ENCODE data around the gene SYNE1. TPM values are rescaled to one million over a fixed set of nuclear protein-coding genes. Genes with fewer than 3 reads are reported as not detected.
A peak's percentile ranks its signal among the peaks of the same experiment; 100 is the strongest.

Gene SYNE1
- polyA plus RNA-seq, 3 donors: 83.9 to 108 (median 92.5) TPM

- DNase-seq (ENCODE audit: extremely low read depth in 1 of 11, low read depth in 9 of 11, low spot score in 4 of 11): no peak
These were observed 346.5 kb downstream of the SYNE1 start for GRCh38 chr6:152290693-152291092.

GRCh38 chr6:152277826-152278329, 359.3 kb downstream of the SYNE1 start:
- no peak for DNase-seq (ENCODE audit: extremely low read depth in 1 of 11, low read depth in 9 of 11, low spot score in 4 of 11)

DNA sequence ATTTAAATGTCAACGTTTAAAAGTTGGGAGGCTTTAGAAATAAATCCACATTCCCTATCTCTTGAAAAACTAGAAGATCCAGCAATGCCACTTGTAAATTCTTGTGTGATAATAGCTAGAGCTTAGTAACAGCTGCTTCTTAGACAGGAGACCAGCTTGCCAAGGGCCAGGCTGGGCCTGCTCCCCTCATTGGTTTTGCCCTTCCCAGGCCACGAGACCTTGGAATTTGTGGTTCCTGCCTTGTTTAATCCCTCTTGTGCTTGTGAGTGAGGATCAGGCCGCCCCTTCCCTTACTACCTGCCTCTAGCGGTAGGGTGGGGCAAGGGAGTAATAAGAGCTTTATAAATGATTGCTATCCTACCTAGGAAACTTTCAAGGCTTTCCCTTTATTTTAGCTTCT, 363.5 kb downstream of the SYNE1 start:
- no peak for DNase-seq (ENCODE audit: extremely low read depth in 1 of 11, low read depth in 9 of 11, low spot score in 4 of 11)

DNA sequence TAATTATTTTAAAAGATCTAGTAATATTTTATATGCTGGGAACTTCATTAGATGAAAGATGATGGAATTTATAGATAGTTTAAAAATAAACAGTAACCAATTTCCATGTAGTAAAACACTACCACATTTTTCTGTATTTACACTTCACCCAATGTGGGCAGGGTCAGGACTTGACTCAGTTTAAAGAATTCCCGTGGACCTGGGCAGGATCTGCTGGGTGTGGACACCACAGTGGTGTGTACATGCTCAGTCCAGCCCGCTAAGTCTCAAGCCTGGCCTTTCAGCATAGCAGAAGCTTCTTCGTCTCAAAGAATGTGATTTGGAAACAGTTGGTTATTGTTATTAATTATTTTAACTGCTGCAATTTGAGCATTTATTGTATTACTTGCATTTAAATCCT, 364.2 kb downstream of the SYNE1 start:
- no peak for DNase-seq (ENCODE audit: extremely low read depth in 1 of 11, low read depth in 9 of 11, low spot score in 4 of 11)

GRCh38 chr6:152272486-152272885, 364.7 kb downstream of the SYNE1 start:
- DNase-seq (ENCODE audit: extremely low read depth in 1 of 11, low read depth in 9 of 11, low spot score in 4 of 11): no peak

DNA sequence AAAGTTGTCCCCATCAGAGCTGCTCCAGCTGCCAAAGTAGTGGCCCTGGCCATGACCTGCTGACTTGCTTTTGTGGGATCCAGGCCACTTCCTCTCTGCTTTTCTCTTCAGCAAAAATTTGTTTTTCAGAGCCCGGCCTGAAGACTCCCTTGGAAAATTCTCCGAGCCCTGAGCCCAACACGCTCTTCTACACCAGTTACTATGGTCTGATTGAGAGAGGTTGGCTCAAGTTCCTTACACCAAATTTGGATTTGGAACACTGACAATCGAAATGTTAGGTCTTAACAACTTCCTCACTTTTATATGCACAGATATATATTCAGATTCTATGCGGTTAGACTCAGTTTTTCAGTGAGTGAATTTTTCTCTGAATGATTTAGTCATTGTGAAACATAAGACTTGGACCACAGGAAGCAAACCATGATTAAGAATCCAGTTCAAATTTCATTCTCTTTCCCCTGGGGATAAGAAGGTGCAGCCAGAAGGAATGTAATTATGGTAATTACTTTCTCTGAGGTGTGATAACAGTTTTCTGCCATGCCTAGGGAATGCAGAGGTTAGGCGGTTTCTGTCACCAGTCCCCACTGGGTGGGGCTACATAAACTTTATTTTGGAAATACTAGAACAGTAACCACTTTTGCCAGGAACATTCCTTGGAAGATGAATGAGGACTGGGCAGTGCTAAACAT, 365.2 kb downstream of the SYNE1 start:
- DNase-seq (ENCODE audit: extremely low read depth in 1 of 11, low read depth in 9 of 11, low spot score in 4 of 11): no peak

DNA sequence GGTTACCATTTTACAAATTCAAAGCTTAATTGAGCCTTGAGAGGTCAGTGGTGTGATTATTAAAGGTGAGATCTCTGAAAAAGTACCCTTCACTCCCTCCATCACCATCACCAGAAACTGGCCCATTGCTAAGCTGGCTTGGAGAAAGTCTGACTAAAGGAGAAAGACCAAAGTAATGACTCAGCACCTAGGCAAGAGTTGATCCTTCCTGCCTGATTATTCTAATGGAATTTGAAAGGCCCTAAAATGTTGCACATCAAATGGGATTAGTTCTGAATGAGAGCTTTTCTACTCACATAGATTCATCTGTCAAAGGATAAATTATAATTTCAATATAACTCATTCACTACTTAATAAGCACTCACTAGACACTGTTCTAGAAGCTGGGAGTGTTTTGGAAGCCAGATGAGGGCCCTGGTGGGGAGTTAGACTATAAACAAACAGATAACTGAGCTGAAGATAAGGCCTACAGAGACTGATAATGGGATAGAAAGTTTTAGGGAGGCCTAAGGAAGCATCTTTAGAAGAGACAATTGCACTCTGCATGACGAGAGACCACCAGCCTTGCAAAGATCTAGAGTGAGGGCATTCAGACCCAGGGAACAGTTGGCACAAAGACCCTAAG, 366.7 kb downstream of the SYNE1 start:
- no peak for DNase-seq (ENCODE audit: extremely low read depth in 1 of 11, low read depth in 9 of 11, low spot score in 4 of 11)

GRCh38 chr6:152268846-152269442, 368.2 kb downstream of the SYNE1 start:
- no peak for DNase-seq (ENCODE audit: extremely low read depth in 1 of 11, low read depth in 9 of 11, low spot score in 4 of 11)

- DNase-seq (ENCODE audit: extremely low read depth in 1 of 11, low read depth in 9 of 11, low spot score in 4 of 11): peak in 1 of 11 donors; percentile 34
These were observed 369.0 kb downstream of the SYNE1 start for GRCh38 chr6:152267967-152268845.

DNA sequence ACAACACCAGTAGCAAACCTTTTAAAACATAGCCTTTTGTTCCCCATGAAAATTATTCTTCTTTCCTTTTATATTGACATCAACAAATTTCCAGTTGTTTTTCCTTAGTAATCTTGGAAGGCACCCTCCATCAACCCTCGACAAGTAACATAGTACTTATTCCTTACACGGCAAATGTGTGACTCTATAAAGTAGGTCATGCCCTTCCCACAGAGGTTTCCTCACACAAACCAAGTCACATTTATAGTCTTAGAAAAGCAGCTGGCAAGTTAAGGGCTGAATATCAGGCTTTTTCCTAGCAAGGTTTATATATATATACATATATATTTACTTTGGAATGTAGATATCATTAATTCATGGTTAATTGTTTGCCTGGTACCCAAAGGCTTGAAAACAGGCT, 371.5 kb downstream of the SYNE1 start:
- DNase-seq (ENCODE audit: extremely low read depth in 1 of 11, low read depth in 9 of 11, low spot score in 4 of 11): no peak

DNA sequence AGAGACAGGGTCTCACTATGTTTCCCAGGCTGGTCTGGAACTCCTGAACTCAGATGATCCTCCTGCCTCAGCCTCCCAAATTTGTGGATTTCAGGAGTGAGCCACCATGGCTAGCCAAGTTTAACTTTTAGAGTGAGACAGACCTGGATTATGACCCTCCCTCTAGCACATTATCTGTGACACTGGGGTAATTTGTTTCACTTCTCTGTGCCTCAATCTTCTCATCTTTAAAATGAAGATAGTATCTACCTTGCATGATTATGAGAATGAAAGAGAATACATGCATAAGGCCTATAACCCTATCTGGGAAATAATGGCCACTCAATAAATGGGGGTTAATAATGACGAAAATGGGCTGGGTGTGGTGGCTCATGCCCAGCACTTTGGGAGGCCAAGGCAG, 373.6 kb downstream of the SYNE1 start:
- DNase-seq (ENCODE audit: extremely low read depth in 1 of 11, low read depth in 9 of 11, low spot score in 4 of 11): no peak

- DNase-seq (ENCODE audit: extremely low read depth in 1 of 11, low read depth in 9 of 11, low spot score in 4 of 11): no peak
These were observed 376.0 kb downstream of the SYNE1 start for GRCh38 chr6:152261179-152261578.

DNA sequence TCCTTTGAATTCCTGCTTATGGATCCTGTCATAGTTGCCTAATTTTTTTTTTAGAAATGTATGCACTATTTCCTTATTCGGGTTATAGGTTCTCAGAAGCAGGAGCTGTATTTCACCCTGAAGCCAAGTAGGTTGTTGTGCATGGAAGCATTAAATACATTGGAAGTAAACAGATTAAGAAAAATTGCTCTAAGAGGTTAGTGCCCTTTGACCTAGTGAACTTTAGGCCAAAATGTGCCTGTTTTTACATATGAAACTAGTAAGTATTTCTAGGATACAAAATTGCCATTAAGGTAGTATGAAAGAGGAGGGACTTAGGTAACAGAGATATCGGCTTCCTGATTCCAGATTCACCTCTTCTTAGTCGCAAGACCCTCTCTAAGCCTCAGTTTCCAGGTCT, 377.9 kb downstream of the SYNE1 start:
- DNase-seq (ENCODE audit: extremely low read depth in 1 of 11, low read depth in 9 of 11, low spot score in 4 of 11): no peak

DNA sequence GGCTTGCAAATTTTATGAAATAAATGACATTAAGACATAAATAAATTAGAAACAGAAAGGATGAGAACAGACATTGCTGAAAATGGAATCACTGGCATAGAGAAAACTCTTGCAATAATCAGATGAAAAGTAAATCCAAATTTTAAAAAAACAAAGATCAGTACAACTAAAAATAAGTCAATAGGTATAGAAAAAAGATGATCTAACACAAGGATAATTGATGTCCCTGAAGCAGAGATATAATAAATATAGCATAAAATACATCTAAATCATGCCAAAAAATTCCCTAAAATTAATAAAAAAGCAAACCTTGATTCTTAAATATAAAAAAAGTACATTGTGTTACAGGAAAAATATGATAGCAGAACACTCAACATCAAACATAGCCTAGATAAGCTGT, 379.6 kb downstream of the SYNE1 start:
- no peak for DNase-seq (ENCODE audit: extremely low read depth in 1 of 11, low read depth in 9 of 11, low spot score in 4 of 11)

DNA sequence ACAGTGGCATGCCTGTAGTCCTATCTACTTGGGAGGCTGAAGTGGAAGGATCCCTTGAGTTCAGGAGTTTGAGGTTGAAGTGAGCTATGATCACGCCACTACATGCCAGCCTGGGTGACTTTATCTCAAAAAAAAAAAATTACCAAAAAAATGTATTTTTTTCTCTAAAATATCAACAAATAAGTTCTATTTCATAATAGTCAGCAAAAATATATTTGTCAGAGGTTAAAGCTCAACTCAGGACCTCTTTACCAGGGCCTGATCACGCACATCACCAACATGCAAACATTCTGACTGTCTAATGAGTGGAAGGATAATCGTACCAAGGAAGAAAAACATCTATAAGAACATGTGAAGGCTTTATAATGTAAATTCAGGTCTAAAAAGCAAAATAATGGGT, 387.0 kb downstream of the SYNE1 start:
- DNase-seq (ENCODE audit: extremely low read depth in 1 of 11, low read depth in 9 of 11, low spot score in 4 of 11): no peak

DNA sequence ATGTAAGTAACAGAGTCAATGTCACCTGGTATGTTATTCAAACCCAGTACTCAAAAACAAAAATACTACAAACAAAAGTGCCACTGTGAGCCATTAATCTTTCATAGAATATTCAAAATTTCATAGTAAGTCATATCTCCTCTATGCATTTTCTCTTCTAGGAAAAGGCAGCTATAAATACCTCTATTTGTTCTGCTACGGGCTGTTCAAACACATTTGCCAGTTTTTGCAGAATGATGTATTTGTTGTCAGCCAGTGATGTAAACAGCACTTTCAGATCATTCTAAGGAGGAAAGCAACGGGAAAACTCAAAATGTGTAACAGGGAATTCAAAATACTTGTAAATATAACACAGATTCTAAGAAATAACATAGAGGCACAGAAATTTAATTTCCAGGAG, 388.2 kb downstream of the SYNE1 start:
- no peak for DNase-seq (ENCODE audit: extremely low read depth in 1 of 11, low read depth in 9 of 11, low spot score in 4 of 11)

DNA sequence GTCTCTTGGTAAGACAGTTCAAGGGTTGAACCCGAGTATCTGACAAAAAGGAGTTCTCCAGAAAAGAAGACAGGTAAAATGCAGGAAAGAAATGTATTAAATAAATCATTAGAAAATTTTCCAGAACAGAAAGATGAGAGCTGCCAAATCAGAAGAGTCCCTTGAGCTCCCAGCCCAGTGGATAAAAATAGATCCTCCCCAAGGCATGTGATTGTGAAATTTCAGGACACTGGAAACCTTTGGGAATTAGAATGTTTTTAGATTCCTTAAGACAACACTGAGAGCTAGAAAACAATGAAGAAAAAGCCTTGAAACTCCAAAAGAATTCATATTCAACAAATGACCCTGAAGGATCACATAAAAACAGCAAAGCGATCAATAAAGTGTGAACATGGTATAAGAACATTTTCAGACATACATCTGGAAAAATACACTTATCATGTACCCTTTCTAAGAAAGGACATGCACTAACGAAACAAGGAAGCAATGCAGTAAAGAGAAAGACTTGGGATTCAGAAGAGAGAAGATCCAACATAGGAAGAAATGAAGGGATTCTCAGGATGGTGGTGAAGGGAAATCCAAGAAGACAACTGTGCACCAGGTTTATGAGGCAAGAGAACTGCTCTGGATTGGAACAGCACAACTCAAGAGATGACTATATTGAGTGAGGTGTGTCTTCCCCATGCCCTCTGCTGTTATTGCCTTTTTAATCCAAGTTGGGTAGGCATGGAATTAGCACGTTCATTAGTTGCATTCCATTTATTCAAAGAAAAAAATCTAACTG, 390.4 kb downstream of the SYNE1 start:
- no peak for DNase-seq (ENCODE audit: extremely low read depth in 1 of 11, low read depth in 9 of 11, low spot score in 4 of 11)

GRCh38 chr6:152244998-152245630, 392.0 kb downstream of the SYNE1 start:
- no peak for DNase-seq (ENCODE audit: extremely low read depth in 1 of 11, low read depth in 9 of 11, low spot score in 4 of 11)

All from renal cortex interstitium (tissue), 11 donors.